ENCODE results near the gene SYT6. TPM values are rescaled to one million over a fixed set of nuclear protein-coding genes. Genes with fewer than 3 reads are reported as not detected.
A peak's percentile ranks its signal among the peaks of the same experiment; 100 is the strongest.

SYT6 gene
- total RNA-seq, 1 experiment from 2014 or later: 77.2 TPM

DNA sequence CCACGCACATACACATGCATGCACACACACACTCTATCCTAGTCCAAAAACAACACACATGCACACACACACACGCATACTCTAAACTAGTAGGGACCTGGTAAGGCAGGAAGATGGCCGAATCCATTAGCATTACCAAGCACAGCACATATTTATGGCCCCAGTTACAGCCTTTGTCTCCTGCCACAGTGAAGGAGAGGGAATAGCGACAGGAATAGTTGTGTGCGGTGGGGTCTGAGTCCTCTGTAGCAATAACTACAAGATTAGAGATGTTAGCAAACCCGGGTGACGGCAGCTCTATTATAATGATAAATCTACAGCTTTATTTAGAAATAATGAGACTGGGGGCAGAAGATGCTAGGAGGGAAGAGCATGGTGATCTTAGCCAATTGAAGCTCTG, 20.5 kb downstream of the SYT6 start:
- Histone ChIP-seq H3K9me3 (ENCODE audit: control insufficient read depth, low read depth, low read length) (no peaks in the 10 kb centered on the region), H2BK20ac (ENCODE audit: low read depth, low read length, poor library complexity, severe bottlenecking) (no peak overlapping the region), H4K5ac (ENCODE audit: insufficient read length, low read depth, low read length) (no peak overlapping the region), H3K27ac (ENCODE audit: insufficient read length, low read depth, low read length) (no peak overlapping the region), H3K4me2 (ENCODE audit: insufficient read depth, insufficient read length, low read length) (no peak overlapping the region), H3K27me3 (ENCODE audit: insufficient read depth, low read length) (no peaks in the 10 kb centered on the region), H3K4ac (ENCODE audit: low read depth, low read length) (no peak overlapping the region), H3K18ac (ENCODE audit: insufficient read length, low read depth, low read length) (no peak overlapping the region), H3K4me1 (ENCODE audit: insufficient read depth, low read length) (peaks cover 2% of the 10 kb centered on the region; the same call in 1 of the 2 replicates), H4K91ac (ENCODE audit: insufficient read length, low read depth, low read length) (no peak overlapping the region), H3K14ac (ENCODE audit: insufficient read depth, low read length) (no peak overlapping the region), H3K23ac (ENCODE audit: insufficient read length, low read depth, low read length) (no peak overlapping the region), H3K9ac (ENCODE audit: extremely low read depth, insufficient read length, low read length) (no peak overlapping the region), H3T11ph (ENCODE audit: low read length) (no peak overlapping the region), H3K79me1 (ENCODE audit: insufficient read depth, low read depth, low read length, poor library complexity, severe bottlenecking) (peaks cover 2% of the 10 kb centered on the region), H2BK12ac (ENCODE audit: insufficient read length, low read depth, low read length) (no peak overlapping the region), H4K20me1 (ENCODE audit: control insufficient read depth, insufficient read depth, insufficient read length) (no peaks in the 10 kb centered on the region), H4K8ac (replicated peaks; ENCODE audit: insufficient read length, low read depth, low read length) (no peak overlapping the region), H2BK15ac (ENCODE audit: low read depth, low read length) (no peak overlapping the region), H3K23me2 (ENCODE audit: insufficient read length, low read depth, low read length, poor library complexity, severe bottlenecking) (no peaks in the 10 kb centered on the region), H3K79me2 (ENCODE audit: insufficient read depth, low read length) (no peaks in the 10 kb centered on the region), H2BK120ac (ENCODE audit: low read depth, low read length, poor library complexity, severe bottlenecking) (no peak overlapping the region), H2BK5ac (ENCODE audit: insufficient read length, low read length) (no peak overlapping the region), H2AFZ (ENCODE audit: low read length) (no peak overlapping the region), H2AK5ac (ENCODE audit: insufficient read length, low read length) (no peak overlapping the region), H3K56ac (ENCODE audit: insufficient read length, low read depth, low read length) (no peak overlapping the region)
- TF ChIP-seq, protein P1, sequence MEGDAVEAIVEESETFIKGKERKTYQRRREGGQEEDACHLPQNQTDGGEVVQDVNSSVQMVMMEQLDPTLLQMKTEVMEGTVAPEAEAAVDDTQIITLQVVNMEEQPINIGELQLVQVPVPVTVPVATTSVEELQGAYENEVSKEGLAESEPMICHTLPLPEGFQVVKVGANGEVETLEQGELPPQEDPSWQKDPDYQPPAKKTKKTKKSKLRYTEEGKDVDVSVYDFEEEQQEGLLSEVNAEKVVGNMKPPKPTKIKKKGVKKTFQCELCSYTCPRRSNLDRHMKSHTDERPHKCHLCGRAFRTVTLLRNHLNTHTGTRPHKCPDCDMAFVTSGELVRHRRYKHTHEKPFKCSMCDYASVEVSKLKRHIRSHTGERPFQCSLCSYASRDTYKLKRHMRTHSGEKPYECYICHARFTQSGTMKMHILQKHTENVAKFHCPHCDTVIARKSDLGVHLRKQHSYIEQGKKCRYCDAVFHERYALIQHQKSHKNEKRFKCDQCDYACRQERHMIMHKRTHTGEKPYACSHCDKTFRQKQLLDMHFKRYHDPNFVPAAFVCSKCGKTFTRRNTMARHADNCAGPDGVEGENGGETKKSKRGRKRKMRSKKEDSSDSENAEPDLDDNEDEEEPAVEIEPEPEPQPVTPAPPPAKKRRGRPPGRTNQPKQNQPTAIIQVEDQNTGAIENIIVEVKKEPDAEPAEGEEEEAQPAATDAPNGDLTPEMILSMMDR (conservative IDR thresholded peaks at IDR 0.05): no peak
- no peaks in the 10 kb centered on the region; the same call in 1 of the 2 replicates for H3K27me3 Mint-ChIP-seq (ENCODE audit: low read depth)
- no CpG with 5 or more reads among the region's 7 CpGs for WGBS (ENCODE audit: extremely low coverage, insufficient read length, low lambda C conversion rate)
- H3K4me3 Mint-ChIP-seq: no peak overlapping the region
- no peak for DNase-seq
- no peaks in the 10 kb centered on the region for H3K9me3 Mint-ChIP-seq
- H3K27ac Mint-ChIP-seq: peak overlapping the region; percentile 15 to 85 (median 42); a peak in 4 of 7 replicates
- peaks cover 66 to 100% (median 98%) of the 10 kb centered on the region in 3 experiments for H3K36me3 Mint-ChIP-seq (ENCODE audit: insufficient read depth in 1 of 3, low read depth in 3 of 3)
- H3K4me1 Mint-ChIP-seq: peaks cover 54 to 57% of the 10 kb centered on the region in 2 experiments
